HG03442 (cell line): ENCODE data around the gene FAM136A.
"Not testable (repeated sequence)": the region's sequence is repeated elsewhere in the genome, so short reads cannot be mapped to it uniquely, and the experiment has no call there.

ENCODE experiments used
- ATAC-seq: cut with Tn5 transposase; IDR thresholded peaks from one replicate; pipeline ENCODE4 v1.9.1; 2021; ENCODE audit warnings: mild to moderate bottlenecking, moderate library complexity; ENCODE audit not compliant: unreplicated experiment

FAM136A gene

DNA sequence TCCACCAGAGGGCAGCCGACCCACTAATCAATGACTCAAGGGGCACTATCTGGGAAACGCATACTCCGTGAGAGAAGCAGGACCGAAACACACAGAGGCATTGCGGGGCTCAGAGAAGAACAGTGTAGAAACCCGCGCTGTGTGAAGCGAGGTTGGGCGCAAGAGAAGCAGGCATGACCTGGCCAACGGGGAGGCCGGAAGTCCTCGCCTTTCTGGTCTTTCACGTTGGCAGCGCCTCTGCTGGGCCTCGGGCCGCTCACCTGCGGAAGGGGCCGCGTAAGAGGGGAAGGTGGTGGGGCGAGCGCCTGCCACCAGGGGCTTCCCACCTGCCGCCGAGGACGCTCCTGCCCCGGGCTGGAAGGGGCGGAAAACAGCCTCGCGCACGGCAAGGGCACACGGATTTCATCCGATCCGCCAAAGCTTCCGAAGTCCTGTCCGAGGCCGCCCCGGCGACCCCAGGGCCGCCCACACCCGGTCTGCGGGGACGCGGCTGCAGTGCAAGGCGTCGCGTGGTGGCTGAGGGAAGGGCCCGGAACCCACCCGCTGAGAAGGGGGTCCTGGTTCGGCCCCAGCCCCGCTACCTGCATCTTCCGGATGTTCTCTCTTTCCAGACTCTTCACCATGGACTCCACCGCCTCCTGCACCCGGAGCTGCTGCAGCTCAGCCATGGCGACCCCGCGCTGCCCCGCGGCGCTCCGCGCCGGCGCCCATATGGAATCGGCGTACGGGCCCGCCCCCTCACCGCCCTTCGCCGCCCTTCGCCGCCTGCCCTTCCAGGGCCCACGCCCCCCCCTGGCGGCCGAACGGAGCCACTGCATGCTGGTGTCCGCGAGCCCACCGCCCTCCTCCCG, at the start of gene FAM136A:
Gene FAM136A (minus strand): TSS at position 724 of the 851 bp plus-strand sequence. CDS start 56 bp downstream, at position 668.
- ATAC-seq: peak; percentile 72

DNA sequence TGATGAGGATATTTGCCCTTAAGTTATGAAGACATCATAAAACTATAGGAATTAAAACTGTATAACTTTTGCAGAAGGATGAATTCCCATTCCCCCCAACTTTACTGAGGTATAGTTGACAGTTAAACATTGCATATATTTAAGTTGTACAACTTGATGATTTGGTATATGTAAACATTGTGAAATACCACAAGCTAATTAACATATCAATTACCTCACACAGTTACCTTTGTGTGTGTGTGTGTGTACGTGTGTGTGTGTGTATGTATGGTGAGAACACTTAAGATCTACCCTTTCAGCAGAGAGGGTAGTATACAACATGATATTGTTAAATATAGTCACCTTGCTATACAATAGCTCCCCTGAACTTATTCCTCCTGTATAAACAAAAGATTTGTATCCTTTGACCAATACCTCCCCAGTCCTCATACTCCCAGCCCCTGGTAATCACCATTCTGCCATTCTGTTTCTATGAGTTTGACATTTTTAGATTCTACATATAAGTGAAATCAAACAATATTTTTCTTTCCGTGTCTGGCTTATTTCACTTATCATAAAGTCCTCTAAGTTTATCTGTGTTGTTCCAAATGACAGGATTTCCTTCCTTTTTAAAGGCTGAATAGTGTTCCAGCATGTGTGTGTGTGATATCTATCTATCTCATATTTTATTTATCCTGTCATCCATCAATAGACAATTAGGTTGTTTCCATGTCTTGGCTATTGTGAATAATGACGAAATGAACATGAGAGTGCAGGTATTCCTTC, 48.2 kb upstream of the FAM136A start:
- ATAC-seq: no peak

DNA sequence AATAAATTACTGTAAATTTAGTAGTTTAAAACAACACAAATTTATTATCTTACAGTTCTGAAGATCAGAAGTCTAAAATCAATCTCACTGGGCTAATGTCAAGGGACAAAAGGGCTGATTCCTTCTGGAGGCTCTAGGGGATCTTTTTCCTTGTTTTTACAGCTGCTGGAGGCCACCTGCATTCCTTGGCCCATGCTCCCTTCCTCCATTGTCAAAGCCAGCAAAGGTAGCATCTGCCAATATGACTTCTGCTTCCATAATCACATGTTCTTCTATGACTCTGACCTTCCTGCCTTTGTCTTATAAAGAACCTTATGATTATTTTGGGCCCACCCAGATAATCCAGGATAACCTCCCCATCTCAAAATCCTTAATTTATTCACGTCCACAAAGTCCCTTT, 46.0 kb upstream of the FAM136A start:
- no peak for ATAC-seq

DNA sequence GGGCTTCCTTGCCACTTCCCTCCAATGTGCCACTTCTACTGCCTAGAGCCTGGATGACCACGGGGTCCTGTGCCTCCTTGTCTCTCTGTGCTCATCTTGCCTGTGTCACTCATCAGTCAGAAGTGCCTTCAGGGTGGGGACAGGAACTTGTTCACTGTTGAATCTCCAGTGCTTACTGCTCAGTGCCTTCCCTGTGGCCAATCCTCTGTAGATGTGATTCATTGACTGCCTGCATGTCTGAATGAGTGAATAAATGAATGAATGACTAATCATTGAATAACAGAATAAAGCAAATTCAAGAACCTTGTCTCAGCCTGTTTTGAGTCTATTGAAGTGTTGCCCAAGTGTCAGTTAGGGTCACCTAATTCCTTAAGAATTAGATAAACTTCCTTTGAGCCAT, 42.3 kb upstream of the FAM136A start:
- no peak for ATAC-seq

DNA sequence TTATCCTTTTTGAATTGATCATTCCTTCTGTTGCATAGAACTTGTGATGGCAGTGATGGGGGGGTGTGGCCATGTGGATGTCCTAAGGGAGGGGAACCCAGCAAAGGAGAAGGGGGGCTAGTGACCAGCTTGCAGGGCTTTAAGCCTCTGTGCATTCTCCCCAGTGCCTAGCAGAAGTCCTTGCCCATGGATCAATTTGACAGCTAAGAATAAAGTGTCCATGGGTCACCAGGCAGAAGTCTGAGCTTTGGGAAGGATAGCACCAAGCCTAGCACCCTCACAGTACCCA, 39.6 kb upstream of the FAM136A start:
- no peak for ATAC-seq

DNA sequence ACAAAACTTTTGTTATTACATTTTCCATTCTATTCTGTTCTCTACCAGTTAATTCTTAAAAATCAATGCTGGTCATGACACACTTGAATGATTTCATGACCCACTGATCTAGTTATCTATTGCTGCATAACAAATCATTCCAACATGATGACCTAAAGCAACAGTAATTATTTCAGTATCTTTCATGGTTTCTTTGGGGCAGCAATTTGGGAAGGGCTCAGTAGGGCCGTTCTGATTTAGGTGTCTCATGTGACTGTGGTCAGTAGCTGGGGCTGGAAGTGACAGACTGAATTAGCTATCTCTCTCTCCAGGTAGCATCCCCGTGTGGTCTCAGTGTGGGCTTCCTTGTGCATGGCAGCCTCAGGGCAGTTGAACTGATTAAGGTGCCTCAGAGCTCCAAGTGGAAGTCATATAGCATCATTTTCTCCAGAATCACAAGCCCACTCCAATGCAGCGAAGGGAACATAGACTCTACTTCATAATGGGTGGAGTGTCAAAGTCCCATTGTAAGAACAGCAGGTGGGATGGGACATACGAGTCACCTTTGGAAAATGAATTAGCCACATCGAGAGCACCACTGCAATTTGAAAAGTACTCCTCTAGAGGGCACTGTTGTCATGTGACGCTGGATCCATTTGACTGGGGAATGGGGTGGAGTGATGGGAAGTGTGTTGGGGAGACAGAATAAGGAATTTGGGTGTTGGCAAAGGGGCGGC, 39.1 kb upstream of the FAM136A start:
- ATAC-seq: no peak

DNA sequence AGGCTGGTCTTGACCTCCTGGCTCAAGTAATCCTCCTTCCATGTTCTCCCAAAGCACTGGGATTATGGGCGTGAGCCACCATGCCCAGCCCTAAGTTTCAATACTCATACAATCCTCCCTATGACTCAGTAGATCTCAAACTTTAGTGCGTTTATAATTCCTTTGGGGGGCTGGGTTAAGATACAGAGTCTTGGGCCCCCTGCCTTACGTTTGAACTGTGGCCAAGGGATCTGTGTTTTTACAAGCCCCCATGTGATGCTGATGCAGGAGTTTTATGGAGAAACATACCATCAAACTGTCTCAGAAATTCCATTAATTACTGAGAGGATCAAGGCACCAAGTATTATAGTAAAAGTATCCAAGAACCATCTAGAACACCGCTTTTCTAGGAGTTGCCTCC, 38.2 kb upstream of the FAM136A start:
- no peak for ATAC-seq

DNA sequence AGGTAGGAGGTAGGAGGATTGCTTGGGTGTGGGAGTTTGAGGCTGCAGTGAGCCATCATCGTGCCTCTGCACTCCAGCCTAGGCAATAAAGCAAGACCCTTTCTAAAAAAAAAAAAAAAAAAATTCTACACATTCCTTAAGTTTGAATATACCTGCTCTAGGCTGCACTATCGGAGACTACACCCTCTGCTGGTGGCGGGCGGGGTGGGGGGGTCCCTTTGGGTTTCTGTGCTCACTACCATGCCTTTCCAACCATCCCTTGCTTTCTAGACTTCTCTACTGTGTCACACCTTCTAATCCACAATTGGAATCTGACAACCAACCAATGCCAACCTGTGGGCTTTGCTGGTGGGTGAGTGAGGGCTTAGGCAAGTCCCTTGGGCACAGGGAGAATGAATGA, 34.7 kb upstream of the FAM136A start:
- ATAC-seq: no peak

DNA sequence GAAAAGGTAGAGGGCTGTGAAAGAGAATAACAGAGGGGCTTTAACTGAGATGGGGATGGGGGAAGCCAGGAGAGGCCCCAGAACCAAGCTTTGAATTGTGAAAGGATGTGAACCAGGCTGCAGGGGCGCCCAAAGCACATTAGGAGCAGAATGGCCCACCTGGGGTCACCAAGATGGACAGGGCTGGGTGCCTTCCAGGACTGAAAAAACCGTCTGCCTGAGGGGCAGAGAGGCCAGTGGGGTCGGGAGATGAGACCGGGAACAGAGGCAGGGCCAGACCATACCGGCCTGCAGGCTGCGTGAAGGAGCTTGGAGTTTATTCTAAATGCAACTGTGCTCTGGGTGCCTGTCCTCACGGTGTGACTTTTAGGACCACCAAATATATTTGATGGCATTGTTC, 29.1 kb upstream of the FAM136A start:
- ATAC-seq: no peak

DNA sequence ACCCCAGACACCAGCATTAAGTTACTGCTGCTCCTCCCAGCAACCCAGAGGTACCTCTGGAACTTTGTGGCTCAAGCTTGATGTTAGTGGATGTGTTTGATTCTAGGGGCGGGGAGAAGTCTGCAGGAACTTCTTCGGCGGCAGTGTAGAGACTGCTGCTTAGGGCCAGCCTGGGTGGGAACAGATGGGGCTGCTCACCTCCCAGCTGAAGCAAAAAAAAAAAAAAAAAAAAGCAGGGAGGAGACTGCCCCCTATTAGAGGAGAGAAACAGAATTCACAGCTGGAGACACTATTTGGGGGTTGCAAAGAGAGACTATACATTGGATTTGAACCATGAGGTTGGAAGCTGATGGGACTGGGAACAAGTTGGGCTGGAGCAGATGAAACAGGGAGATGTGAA, 28.6 kb upstream of the FAM136A start:
- no peak for ATAC-seq

DNA sequence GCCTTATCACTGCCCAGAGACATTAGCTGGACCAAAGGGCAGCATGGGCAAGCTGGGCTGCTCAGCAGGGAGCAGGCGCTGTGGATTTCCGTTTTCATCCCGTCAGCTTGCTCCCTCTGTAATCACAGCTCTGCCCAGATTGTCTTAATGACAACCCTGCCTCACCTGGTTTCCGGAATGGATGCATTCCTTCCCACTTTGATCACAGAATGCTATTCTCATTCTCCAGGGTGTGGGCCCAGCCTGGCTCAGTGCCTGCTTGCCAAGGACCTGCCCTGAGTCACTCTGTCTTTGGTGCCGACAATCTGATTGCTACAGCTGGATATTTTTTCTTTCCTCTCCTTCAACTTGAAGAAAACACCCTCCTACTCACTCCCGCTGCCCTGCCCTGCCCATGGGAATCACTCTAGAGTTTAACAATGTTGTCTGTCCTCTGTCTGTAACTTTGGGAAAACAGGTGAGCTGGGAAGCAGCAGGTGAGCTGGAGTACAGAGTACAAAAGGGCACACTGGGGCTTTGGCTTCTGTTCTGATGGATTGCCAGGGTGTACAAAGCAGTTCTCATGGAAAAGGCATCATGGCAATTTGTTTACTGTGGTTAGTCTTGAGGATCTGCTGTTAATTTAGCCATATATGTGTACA, 27.2 kb upstream of the FAM136A start:
- ATAC-seq: no peak

DNA sequence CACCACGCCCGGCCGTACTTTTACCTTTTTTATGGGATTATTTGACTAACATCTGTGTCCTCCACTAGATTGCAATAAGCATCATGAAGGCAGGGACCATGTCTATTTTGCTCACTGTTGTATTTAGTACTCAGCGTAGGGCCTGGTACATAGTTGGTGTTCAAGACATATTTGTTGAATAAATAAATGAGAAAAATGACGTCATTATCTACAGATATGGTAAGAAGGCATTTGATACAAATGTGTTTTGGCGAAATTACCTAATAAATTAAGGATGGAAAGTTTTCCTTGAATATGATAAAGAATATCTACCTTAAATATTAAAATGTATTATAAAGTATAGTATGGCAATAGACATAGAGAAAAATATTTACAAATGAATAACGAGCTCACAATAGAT, 24.0 kb upstream of the FAM136A start:
- no peak for ATAC-seq

DNA sequence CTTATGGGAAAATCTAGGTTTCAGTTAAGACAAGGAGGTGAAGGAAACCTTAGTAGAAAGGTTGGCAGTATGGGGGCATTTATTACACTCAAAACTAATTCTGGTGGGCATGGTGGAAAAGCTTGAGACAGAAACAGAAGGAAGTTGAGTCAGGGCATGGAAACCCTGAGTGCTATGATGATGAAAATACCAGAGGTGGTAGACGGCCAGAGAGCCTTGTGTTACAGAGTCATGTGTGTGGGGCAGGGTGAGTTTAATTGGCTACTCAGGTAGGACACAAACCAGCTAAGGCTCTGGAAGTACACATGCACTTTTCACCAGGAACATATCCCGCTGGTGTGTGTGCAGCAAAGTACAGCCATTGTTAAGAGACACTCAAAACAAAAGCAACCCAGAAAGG, 20.7 kb upstream of the FAM136A start:
- ATAC-seq: no peak

DNA sequence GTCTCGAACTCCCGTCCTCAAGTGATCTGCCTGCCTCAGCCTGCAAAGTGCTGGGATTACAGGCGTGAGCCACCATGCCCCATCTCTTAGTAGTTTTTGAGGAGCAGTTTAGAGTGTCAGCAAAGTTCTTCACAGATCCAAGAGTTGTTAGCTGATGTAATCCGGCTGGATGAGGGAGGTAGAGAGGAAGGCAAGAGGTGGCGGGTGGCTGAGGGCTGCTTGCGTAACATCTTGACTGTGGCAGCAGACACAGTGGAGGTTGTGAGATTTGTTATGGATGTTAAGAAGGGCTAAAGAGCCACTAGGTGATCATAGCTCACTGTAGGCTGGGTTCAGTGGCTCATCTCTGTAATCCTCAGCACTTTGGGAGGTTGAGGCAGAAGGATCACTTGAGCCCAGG, 19.5 kb upstream of the FAM136A start:
- no peak for ATAC-seq

DNA sequence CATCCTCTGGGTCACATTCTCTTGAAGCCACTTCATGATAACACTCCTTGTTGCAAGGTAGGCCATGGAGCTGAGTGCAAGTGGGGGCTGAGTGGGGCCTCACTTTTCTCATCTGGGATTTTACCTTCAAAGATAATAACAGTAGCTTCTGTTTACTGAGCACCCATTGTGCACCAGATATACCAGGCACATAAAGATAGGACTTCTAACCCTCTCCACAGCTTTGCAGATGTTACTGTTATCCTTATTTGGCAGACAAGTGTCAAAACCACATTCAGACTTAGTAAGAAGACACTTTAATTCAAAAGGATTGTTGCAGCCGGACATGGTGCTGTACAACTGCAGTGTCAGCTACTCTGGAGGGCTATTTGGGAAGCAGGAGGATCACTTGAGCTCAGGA, 12.8 kb upstream of the FAM136A start:
- ATAC-seq: no peak

DNA sequence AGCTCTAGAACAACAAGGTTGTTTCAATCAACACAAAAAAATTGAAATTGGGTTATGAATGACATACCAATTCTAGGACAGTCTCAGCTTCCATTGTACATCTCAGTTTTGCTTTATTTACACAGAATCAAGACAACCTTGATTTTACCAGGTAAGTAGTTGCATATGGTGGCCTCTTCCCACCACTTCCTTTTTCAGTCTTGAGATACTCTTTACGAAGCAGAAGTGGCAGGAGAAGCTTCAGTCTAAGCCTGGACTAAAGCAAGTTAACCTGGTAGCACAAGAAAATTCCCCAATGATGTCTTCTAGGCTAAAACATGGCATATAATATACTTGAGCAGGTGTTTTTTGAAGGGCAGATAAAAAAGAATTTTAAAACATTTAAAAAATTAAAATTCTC, 10.7 kb upstream of the FAM136A start:
- ATAC-seq: no peak

DNA sequence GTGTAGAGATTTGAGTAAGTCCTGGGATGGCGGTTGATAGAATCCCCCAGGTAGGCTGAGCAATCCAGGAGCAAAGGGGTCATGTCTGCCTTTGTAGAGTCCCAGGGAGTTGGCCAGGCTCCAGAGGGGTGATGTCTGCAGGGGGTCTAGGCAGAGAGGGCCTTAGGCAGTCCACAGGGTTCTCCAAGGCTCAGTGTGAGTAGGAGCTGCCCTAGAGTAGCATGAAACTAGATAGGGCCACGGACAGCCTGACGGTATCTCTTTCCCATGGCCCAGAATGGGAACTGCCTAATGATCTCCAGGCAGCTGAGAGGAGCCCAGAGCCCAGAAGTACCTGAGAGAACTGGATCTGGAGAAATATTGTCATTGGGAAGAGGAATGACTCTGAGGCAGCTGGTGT, 9.0 kb upstream of the FAM136A start:
- ATAC-seq: no peak

DNA sequence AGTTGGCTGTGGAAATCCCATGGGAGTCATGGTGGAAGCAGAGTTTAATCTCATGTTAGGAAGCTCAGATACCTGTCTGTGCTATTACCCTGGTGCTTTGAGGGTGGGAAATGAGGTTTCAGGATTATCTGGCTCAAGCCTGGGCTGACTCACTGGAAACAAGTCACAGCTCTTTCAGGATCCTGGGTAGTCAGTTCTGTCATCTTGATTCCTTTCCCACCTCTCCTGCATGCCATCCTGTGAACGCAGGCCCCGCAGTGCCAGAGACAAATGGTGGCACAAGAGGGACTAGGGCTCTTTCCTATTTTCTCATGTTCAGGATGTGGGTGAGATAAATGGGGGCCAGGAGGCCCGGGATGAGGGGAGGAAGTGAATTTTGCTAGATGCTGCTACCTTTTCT, 3.7 kb upstream of the FAM136A start:
- ATAC-seq: no peak

DNA sequence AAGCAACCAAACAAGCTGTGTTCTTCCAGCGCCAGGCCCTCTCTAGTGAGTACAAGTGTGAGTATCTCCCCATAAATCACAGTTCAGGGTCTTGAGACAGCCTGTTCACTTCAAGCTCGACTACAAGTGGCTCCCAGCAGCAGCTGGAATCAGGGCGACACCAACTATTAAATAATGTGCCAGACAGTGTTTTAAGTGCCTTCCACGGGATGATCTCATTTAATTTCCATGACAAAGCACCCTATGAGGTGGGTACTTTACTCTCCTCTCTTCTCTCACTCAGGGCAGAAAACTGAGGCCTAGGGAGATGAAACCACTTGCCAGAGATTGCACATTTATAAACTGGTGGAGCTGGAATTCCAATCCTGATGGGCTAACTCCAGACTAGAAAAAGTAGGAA, 2.6 kb upstream of the FAM136A start:
- no peak for ATAC-seq

DNA sequence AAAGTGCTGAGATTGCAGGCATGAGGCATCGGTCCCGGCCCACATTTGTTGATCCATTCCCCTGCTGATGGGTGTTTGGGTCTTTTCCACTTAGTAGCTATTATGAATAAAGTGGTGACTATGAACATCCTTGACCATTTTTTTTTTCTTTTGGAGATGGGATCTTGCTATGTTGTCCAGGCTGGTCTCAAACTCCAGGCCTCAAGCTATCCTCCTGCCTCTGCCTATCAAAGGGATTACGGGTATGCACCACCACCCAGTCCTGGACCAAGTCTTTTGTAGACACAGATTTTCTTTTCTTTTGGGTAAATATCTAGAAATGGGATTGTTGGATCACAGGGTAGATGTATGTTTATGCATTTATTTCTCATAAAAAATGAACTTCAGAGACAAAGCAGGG, 1.3 kb upstream of the FAM136A start:
- no peak for ATAC-seq

DNA sequence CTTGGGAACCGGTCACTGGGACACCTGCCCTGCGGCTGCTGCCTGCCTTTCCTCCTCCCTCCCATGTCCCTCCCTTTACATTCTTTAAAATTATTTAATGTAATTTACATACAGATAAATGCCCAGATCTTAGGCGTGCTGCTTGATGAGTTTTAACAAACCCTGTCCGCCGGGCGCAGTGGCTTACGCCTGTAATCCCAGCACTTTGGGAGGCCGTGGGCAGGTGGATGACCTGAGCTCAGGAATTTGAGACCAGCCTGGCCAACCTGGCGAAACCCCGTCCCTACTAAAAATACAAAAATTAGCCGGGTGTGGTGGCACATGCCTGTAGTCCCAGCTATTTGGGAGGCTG, 304 bp upstream of the FAM136A start:
- not testable (repeated sequence) for ATAC-seq
